Ectodermal cell (in vitro differentiated cells): ENCODE measurements around the gene CCR3.

Source experiments
- H3K27ac ChIP-seq: 2 replicates; pipeline ENCODE4 v1.7.0; 2013; ENCODE audit warnings: mild to moderate bottlenecking, low read depth, low read length; ENCODE audit not compliant: insufficient read depth, poor library complexity, severe bottlenecking
- H3K27me3 ChIP-seq: 2 replicates; pipeline ENCODE4 v1.7.0; 2013; ENCODE audit warnings: mild to moderate bottlenecking, low read length; ENCODE audit not compliant: insufficient read depth, control insufficient read depth, poor library complexity, severe bottlenecking
- H3K36me3 ChIP-seq: one replicate; pipeline ENCODE4 v1.7.0; 2013; ENCODE audit warnings: low read length; ENCODE audit not compliant: control insufficient read depth, insufficient read depth
- H3K4me1 ChIP-seq: one replicate; pipeline ENCODE4 v1.7.0; 2013; ENCODE audit warnings: low read length; ENCODE audit not compliant: control insufficient read depth, insufficient read depth
- H3K4me3 ChIP-seq: 2 replicates; pipeline ENCODE4 v1.7.0; 2013; ENCODE audit warnings: low read depth, low read length, control low read depth; ENCODE audit not compliant: insufficient read depth
- H3K9me3 ChIP-seq: 2 replicates; pipeline ENCODE4 v1.7.0; 2013; ENCODE audit warnings: mild to moderate bottlenecking, low read length, moderate library complexity; ENCODE audit not compliant: control insufficient read depth
- whole genome bisulfite sequencing, 2 experiments: methylation state at CpG; one replicate each; pipeline ENCODE4 v1.1.7; 2013; ENCODE audit warnings: missing lambda C conversion rate in 2 of 2; 5-methylcytosine and 5-hydroxymethylcytosine counted together

Gene CCR3

DNA sequence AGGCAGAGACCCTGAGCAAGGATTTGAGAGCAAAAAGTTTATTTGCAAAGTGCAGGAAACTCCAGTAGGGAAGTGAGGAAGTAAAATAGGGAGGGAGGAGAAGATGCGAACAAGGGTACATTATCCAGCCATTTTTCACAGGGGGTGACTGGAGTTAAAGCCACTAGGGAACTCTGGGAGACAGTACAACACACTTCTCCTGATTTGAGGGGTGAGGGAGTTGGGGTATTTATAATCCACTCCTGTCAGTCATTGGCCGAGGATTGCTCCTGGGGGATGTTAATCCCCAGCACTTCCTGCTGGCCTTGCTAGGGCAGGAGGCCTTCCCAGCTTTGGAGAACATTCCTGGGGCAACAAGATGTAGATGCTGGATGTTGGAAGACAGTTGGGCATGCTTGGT is 28.2 kb downstream of the CCR3 start:
- H3K4me3 ChIP-seq, result no peak overlapping the region
- no peaks in the 10 kb centered on the region for H3K9me3 ChIP-seq
- 90 to 93% methylated on average over 2 of the region's 2 CpGs for WGBS, 2 experiments
- no peaks in the 10 kb centered on the region for H3K36me3 ChIP-seq
- H3K4me1 ChIP-seq, result no peaks in the 10 kb centered on the region
- no peaks in the 10 kb centered on the region for H3K27me3 ChIP-seq
- no peak overlapping the region for H3K27ac ChIP-seq

DNA sequence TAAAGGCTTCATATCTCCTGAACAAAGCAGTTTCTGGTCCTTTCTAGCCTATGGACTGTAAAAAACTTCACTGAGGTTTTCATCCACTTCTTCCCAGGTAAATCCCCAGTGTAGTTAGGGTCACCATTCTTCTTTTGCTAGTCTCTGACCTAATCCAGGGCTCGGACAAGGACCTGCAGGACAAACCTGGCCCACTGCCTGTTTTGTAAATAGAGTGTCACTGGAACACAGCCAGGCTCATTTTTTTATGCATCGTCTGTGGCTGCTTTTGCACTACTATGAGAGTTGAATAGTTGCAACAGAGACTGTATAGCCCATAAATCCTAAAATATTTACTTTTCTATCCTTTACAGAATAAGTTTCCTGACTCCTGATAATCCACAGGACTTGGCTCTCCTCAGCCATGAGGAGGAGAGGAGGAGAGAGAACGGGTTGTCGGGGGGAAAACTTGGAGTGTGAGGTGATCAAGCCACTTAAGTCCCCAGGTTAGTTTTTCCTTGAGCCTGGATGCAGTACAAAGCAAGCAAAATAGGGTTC is 29.0 kb downstream of the CCR3 start:
- 92 to 98% methylated on average over 2 to 4 of the region's 4 CpGs for WGBS, 2 experiments
- no peaks in the 10 kb centered on the region for H3K9me3 ChIP-seq
- H3K4me1 ChIP-seq, result no peaks in the 10 kb centered on the region
- no peaks in the 10 kb centered on the region for H3K27me3 ChIP-seq
- no peaks in the 10 kb centered on the region for H3K36me3 ChIP-seq
- H3K27ac ChIP-seq, result no peak overlapping the region
- no peak overlapping the region for H3K4me3 ChIP-seq

DNA sequence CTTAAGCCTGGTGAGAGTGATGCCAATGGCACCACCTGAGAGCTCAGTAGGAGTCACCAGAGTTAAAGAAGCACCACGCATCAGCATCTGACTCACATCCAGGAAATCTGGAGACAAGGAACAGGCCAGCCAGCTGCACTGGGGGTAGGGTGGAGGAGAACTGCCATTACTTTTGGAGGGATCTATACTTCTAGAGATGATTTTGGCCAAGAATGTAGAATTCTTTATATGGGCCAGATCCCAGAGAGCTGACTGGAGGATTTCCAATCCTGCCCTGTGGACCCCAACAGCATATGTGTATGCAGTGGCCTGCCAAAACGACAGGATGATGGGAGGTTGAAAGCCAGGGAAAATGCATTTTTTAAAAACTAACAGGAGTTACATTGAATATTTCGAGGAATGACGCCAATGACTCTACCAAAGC is 29.8 kb downstream of the CCR3 start:
- Histone ChIP-seq H3K27ac (no peak overlapping the region), H3K4me3 (no peak overlapping the region), H3K4me1 (no peaks in the 10 kb centered on the region), H3K9me3 (no peaks in the 10 kb centered on the region), H3K36me3 (no peaks in the 10 kb centered on the region), H3K27me3 (no peaks in the 10 kb centered on the region)
- WGBS, 2 experiments, result 92% methylated on average over 4 of the region's 4 CpGs

DNA sequence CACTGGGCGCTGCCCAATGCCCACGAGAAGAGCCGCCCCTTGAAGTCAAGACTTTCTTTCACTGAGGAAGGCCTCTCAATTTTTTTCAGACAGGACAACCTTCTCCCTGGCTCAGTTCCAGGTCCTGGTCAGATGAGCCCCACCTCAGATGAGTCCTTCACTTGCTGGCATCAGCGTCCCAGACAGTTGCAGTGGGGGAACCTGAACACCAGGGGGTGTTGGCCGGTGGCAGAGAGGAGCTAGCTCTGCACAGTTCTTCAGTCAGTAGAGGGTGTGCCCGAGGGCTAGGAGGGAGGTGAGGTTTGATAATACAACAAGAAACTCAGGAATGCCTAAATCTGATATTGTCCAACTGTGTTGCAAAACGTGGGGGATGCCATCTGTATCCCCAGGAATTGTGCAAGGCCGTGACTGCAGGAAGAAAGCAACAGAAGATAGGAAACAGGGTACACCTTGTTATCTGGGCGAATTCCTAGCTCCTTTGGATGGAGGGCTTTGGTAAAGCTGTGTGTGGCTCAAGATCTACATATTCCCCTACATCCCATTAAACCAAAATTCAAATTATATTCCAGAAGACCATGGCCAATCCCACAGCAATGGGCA is 34.3 kb downstream of the CCR3 start:
- H3K27me3 ChIP-seq, result no peaks in the 10 kb centered on the region
- no peak overlapping the region for H3K4me3 ChIP-seq
- no peaks in the 10 kb centered on the region for H3K4me1 ChIP-seq
- WGBS, 2 experiments, result 66 to 72% methylated on average over 9 of the region's 9 CpGs
- H3K27ac ChIP-seq, result no peak overlapping the region
- H3K36me3 ChIP-seq, result no peaks in the 10 kb centered on the region
- no peaks in the 10 kb centered on the region for H3K9me3 ChIP-seq

DNA sequence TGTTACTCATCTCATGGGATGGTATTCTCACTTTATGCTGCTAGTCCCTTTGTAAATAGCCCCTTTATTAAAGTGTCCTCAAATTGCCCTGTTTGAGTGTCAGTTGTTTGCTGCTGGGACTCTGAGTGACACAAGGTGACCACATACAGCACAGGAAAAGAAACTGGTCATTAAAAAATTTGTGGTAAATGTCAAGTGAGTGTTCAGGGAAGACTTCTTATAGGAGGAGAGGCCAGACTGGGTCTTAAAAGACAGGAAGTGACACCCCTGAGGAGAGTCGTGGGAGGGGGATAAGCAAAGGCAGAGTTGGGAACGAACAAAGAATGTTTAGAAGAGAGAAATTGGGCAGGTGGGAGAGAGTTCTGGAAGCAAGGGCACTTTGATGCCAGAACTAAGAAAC is 35.2 kb downstream of the CCR3 start:
- whole genome bisulfite sequencing, 2 experiments, result 86 to 92% methylated on average over 2 of the region's 2 CpGs
- Histone ChIP-seq H3K9me3 (no peaks in the 10 kb centered on the region), H3K27me3 (no peaks in the 10 kb centered on the region), H3K27ac (no peak overlapping the region), H3K36me3 (no peaks in the 10 kb centered on the region), H3K4me1 (no peaks in the 10 kb centered on the region), H3K4me3 (no peak overlapping the region)

DNA sequence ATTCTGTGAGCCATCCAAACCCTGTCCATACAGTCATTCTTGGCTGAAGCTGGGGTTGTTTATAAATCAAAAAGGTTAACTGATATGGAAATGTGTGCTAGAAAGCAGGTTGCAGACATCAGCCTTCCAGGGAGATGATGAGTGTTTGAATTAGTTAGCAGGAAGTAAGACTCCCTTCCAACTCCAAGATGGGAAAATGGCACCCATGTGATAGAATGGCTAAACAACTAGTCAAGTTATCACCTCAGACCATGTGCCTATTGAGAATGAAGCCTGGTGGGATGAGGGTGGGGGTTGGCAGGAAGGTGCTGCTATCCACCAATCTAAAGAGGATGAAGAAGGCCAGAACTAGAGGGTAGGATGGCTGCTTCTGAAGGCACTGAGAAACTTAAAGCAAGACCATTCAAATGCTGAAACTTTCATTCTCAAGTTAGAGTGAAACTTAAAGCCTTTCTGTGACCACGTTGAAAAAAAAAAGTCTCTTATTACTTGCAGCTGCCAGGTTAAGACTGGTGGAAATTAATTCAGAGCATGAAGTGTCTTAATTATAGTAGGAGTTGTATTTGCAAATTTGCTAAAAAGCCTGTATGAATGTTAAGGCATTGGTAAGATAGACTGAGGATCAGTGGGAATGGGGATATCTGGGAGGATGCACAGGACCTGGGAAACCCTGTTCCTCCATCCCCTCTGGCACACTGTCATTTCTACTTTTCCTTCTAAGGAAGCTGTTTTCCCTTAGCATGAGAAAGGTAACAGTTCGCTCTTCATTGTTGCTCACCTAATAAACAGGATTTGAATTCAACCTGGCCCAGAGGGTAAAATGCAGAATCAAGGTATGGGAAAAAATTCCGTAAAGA is 36.8 kb downstream of the CCR3 start:
- H3K9me3 ChIP-seq, result no peaks in the 10 kb centered on the region
- H3K36me3 ChIP-seq, result no peaks in the 10 kb centered on the region
- 90 to 95% methylated on average over 3 of the region's 3 CpGs for WGBS, 2 experiments
- H3K27me3 ChIP-seq, result no peaks in the 10 kb centered on the region
- no peaks in the 10 kb centered on the region for H3K4me1 ChIP-seq
- H3K27ac ChIP-seq, result no peak overlapping the region
- no peak overlapping the region for H3K4me3 ChIP-seq

DNA sequence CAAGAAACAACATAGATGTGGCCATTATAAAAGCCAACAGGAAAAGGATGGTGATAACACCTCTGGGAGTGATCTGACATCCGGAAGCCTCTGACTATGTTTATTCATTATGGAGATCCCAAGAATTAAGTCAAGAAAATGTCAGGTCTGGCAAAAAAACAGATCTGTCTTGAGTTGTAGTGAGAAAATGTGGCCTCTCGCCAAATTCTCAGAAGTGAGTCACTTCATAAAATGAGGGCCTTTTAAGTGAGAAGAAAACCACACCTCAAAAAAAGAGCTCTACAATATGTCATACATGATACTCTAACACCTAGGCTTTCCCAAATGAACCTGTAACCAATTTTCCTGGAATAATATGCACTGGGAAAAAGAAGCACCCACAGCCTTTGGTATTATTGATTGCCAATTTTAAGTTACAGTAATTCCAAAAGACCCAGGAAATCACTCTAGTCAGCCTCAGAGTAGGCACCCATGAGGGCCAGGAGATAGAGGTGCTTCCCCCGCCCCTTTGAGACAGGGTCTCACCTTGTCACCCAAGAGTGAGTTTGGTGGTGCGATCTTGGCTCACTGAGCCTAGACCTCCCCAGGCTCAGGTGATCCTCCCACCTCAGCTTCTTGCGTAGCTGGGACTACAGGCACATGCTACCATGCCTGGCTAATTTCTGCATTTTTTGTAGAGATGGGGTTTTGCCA is 38.0 kb downstream of the CCR3 start:
- Histone ChIP-seq H3K4me1 (no peaks in the 10 kb centered on the region), H3K27me3 (no peaks in the 10 kb centered on the region), H3K27ac (no peak overlapping the region), H3K9me3 (no peaks in the 10 kb centered on the region), H3K4me3 (no peak overlapping the region), H3K36me3 (no peaks in the 10 kb centered on the region)
- WGBS, 2 experiments, result 90 to 91% methylated on average over 5 of the region's 5 CpGs

DNA sequence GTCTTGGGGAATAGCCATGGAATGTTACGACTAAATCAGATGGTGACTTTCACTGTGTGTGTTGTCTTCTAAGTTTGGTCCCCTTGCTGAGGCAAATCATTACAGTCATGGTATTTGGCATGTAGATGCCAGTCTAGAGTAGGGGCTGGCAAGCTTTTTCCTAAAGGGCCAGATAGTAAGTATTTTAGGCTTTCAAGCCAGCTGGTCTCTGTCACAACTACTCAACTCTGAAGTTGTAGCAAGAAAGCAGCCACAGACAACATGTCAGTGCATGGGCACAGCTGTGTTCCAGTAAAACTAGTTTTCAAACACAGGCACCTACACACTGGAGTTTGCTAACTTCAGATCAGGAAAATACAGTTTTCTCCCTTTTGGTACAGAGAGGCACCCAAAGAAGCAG is 39.3 kb downstream of the CCR3 start:
- no peak overlapping the region for H3K4me3 ChIP-seq
- H3K36me3 ChIP-seq, result no peaks in the 10 kb centered on the region
- no peaks in the 10 kb centered on the region for H3K27me3 ChIP-seq
- 98 to 100% methylated on average over 1 of the region's 1 CpG for WGBS, 2 experiments
- H3K27ac ChIP-seq, result no peak overlapping the region
- no peaks in the 10 kb centered on the region for H3K9me3 ChIP-seq
- no peaks in the 10 kb centered on the region for H3K4me1 ChIP-seq

DNA sequence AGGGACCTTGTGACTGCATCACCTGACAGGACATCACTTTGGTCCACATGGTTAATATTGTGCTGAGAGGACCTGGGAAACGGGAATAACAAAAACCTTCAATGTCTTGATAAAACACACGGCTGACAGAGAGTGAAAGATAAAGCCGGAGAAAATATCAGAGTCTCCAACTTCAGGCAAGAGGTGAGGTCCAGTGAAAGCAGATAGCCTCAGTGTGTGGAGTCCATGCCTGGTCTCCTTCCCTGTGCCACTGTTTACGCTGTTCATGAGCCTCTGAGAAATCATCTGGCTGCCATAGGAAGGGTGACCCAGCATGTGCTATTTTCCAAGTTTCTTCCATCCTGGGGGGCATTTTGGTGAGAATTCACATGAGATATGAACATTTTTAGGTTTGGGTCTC is 39.8 kb downstream of the CCR3 start:
- Histone ChIP-seq H3K36me3 (no peaks in the 10 kb centered on the region), H3K4me3 (no peak overlapping the region), H3K9me3 (no peaks in the 10 kb centered on the region), H3K27me3 (no peaks in the 10 kb centered on the region), H3K4me1 (no peaks in the 10 kb centered on the region), H3K27ac (no peak overlapping the region)
- 92 to 97% methylated on average over 4 of the region's 4 CpGs for WGBS, 2 experiments

DNA sequence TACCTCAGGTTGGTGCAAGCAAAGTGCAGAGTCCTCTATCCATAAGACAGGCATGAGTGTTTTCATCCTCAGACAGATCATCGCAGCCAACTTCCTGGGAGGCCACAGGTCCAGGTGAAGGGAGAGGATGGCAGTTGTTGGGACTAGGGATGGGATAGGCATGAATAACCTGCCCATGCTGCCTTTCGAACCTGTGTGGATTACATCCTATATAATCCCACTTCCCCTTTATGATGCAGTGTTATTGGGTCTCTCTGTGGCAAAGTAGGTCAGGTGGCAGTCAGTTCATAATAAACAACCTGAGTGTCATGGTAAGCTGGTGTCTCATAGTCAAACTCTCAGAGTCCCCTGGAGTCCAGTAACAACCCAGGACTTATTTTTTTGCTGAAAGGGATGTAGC is 40.4 kb downstream of the CCR3 start:
- WGBS, 2 experiments, result 92 to 94% methylated on average over 1 to 2 of the region's 2 CpGs
- no peak overlapping the region for H3K27ac ChIP-seq
- H3K4me1 ChIP-seq, result no peaks in the 10 kb centered on the region
- no peaks in the 10 kb centered on the region for H3K27me3 ChIP-seq
- H3K9me3 ChIP-seq, result no peaks in the 10 kb centered on the region
- H3K36me3 ChIP-seq, result no peaks in the 10 kb centered on the region
- no peak overlapping the region for H3K4me3 ChIP-seq
